GM15510 (cell line): ENCODE results near the gene KIF2A.

Experiments used
- POLR2A ChIP-seq: IDR thresholded peaks from 3 replicates; pipeline ENCODE4 v1.6.1; 2011; ENCODE audit warnings: borderline replicate concordance; ENCODE audit not compliant: insufficient read length; ENCODE audit errors: extremely low read depth

The KIF2A gene

DNA sequence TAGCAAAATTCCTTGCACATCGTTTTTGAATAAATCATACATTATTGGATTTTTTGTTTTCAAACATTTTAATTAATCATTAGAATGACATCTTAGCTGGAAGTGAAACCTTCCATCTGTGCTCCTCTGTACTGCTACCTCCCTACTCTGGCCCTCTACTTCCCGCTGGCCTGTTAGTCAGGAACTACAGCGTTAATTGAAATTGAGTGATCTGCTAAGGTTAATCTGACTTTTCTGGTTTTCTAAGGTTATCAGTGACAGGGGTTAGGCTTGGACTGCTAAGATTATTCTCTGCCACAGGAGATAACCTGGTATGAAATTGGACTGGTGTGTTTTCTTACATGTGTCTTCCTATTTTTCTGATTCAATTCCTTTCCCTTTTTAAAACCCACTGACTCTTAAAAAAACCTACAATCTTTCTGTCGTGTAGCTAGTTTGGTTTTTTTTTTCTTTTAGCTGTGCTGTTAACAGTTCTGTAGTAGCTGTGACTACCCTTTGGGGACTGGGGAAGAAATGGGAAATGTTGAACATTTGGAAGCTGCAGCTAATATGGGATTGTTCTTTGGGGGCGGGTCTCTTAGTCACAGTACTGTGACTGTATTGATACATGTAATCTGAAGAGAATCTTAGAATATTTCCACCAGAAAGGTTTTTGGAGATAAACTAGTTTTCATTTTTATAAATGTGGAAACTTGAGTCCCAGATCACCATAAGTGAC is 4.6 kb downstream of the KIF2A start:
- TF ChIP-seq POLR2A: no peak

DNA sequence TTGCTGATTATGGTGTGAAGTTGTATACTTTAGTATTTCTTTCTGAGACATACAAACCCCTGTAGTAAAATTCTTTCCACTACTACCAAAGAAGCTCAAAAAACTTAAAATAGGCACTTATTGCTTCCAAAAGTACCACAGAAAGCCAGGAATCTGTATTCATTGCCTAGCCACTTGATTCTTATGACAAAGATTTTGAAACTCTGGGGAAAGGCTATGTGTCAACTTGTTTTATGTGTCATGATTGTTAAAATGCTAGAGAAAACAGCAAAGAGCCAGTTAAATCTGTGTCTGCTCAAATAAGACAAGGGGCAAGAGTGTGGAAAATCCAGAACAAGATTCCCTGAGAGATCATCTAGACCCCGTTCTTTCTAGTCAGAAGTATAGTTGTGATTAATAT is 6.0 kb downstream of the KIF2A start:
- no peak for TF ChIP-seq POLR2A

DNA sequence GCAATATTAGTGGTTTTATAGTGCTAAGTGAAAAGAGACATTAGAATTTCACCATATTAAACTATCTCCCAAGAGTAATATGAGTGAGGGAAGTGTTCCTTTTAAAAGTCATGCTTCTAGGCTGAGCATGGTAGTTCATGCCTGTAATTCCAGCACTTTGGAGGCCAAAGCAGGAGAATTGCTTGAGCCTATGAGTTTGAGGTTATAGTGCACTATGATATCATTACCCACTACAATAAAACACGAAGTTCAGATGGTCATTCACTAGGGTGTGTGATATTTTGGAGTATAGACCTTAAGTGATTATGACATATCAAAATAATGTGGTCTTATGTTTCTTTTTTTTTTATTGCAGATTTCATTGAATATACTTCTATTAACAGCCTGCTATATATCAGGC is 6.7 kb downstream of the KIF2A start:
- no peak for TF ChIP-seq POLR2A

DNA sequence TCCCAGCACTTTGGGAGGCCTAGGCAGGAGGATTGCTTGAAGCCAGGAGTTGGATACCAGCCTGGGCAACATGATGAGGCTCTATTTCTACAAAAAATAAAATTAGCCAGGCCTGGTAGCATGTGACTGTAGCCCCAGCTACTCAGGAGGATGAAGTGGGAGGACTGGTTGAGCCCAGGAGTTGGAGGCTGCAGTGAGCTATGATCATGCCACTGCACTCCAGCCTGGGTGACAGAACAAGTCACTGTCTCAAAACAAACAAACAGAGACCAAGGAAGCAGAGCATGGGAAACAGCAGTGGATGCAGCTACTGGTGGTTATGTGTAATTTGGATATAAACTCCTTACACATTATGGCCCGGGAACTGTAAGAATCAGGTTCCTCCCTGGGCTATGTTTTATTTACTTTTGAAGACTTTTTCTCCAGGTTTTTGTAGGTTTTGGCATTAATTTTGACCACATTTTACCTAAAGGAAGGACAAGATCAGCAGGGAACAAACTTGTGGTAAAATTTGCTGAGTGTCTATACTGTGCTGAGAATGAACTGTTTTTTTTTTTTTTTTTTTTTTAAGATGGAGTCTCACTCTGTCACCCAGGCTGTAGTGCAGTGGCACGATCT is 8.3 kb downstream of the KIF2A start:
- TF ChIP-seq POLR2A: no peak

DNA sequence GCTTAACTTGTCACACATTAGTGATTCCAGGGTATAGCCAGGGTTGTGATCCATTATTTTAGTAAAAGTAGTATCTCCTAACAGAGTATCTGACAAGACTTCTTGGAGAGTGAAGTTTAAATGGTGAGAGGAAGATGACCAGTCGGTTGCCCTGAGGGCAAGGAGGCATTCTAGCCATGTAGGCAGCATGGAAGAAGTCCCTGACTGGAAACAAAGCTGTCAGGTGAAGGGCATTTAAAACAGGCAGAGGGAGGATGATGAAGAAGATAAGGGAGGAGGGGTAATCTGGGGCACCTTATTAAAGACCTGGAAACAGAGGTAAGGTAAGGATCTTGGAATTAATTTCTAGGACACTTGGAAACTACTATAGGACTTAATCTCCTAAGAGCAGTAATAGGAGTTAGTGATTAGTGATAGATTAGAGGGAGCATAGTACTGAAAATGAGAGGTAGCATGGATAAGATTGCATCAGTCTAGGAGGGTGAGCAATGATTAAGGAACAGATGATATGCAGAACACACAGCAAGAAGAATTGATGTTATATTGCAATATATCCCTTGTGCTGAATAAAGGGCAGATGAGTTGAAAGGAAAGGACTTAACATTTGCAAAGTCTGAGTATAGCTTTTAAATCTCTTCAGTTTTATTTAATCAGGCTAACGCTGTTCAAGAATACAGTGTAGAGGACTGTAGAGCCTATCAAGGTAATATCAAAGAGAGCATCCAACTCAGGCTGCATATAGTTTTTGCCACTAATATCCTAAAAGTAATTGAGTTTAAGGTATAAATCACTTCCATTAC is 9.6 kb downstream of the KIF2A start:
- TF ChIP-seq POLR2A: no peak

DNA sequence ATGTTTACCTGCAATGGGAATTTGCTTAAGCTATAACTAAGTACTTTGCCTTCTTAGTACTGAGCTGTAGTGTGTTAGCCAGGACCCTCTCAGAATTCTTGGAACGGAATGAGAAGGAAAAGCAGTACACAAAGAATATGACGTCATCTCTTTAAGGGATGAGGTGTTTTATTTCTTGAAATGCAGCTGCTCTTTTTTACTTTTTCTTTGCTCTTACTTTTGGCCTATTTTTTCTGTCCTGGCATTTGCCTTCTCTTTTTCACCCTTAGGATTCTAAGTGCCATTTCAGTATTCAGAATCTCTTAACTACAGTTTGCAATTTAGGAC is 10.1 kb downstream of the KIF2A start:
- TF ChIP-seq POLR2A: no peak

DNA sequence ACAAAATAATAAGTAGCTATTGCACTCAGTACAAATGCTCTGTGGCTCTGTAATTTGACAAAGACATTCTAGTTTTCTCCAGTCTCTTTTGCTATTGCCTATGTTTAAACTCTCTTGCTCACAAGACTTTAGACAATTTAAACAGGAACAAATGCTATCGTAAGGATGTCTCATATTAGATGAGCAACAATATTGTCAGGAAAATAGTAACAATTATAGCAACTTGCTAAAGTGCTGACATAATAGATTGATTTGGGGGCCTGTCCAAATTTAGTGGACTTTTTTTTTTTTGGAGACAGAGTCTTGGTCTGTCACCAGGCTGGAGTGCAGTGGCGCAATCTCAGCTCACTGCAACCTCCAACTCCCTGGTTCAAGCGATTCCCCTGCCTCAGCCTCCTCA is 11.8 kb downstream of the KIF2A start:
- no peak for TF ChIP-seq POLR2A

DNA sequence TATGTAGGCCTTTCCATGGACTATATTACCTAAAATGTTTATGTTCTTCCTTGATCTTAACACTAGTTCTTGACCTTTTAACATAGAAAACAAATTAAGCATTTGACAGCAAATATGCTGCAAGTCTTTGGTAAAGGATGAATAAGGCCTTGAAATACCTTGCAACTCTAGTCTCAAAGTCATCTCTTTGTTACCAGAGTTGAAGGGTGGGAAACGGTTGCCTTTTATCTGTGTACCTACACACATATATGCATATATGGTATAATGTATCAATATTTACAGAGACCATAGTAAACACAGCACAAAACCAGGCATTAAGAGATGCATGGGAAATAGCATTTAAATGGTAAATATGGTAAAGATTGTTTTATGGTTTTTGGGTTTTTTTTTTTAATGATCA is 16.5 kb downstream of the KIF2A start:
- TF ChIP-seq POLR2A: no peak

DNA sequence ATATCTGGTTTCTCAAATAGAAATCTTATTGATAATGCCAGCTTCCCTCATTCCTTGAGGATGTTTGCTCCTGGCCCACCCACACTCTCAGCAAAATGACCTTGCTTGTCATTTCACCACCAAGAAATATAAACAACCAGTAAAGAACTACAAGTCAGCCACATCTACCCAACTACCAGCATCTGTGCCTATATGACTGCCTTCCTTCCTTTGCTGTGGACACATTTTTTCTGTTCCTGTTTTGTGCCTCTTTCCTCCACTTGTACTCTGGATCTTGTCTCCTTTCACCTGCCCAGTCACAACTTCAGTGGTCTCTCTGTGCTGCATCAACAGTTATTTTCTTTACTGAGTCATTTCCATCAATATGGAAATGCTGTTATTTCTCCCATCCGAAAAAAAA is 20.3 kb downstream of the KIF2A start:
- TF ChIP-seq POLR2A: no peak

DNA sequence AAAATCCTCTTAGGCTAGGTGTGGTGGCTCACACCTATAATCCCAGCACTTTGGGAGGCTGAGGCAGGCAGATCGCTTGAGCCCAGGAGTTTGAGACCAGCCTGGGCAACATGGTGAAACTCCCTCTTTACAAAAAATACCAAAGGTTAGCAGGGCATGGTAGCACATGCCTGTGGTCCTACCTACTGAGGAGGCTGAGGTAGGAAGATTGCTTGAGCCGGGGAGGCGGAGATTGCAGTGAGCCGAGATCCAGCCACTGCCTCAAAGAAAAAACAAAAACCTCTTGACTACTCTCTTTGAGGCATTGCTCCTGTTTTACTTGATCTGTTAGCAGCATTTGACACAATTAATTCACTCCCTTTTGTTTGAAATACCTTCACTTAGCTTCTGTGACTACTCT is 20.7 kb downstream of the KIF2A start:
- TF ChIP-seq POLR2A: no peak

DNA sequence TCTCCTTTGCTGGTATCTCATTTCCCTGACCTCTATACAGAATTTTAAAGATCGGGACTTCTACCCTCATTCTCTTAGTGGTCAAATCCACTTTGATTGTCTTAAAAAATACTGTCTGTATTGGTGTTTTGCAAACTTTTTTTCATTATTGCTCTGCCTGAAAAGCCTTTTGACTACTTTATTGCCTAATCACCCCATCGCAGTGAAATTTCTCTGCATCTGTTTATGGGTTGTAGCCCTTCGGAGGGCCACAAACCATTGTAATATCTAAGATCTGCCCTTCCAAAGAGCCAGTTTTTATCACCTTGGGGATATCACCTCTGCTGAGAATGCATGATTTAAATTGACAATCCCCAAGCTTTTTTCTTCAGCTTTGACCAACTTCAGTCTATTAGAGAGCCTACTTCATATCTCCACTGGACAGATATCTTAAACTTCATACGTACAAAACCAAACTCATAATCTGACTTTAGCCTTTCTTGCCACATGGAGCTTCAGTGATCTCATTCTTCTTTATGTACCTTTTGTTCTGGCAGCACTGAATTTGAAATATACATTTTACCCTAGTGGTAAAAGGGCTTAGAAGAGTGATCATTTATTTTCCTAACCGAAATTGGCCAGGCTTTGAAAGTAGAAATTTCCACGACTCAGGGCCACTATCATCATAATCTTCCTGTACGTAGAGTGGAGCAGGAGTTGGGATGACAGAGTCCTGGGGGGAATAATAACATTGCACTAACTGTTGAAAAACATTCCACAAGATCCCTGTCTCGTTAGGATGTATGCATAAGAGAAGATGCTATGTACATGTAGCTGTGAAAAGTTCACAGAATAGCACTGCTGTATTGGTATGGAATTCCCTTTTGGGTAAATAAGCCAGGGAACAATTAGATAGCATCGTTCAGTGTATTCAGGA is 21.4 kb downstream of the KIF2A start:
- no peak for TF ChIP-seq POLR2A

DNA sequence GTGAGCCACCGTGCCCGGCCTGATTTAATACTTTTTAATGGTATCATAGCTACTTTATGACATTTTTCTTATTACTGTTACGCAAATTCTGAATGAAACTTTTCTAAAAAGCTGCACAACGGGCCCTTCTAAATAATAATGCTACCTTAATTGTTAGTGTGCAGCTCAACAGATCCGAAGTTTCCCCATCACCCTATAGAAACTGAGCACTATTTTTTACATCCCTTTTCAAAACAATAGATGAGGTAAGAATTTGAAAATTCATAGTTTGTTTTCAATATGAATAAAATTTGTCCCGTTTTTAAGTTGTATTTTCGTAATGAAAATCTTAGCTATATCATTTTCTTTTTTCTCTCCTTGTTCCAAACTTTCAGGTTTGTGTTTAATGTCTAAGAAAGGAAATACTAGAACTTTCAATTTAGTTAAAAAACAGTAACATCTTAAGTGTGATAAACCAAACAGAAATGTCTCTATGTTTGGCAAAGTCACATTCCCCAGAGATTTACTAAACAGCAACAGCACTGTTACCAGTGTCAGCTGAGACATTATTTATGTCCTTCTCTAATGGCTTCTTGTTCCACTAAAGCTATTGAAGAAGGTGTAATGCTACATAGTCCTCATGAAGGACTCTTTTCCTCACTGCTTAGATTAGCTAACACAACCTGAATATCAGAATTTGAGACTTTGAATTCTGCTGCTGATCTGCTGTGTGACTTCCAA is 22.9 kb downstream of the KIF2A start:
- no peak for TF ChIP-seq POLR2A

DNA sequence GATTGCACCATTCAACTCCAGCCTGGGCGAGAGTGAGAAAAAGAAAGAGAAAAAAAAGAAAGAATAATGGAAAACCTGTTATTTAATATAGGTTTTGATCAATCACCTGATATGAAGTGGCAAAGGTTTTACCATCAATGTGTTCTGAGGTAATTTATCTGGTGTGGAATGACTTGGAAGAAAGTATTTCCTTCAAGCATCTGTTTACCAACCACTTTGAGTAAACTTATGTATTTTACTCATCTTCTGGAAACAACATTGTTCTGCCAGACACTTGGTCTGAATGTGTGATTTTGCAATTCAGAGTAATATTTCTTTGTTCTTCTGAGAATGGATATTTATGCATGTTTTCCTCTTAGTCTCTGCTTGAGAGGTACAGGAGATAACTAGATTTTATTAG is 24.3 kb downstream of the KIF2A start:
- no peak for TF ChIP-seq POLR2A

DNA sequence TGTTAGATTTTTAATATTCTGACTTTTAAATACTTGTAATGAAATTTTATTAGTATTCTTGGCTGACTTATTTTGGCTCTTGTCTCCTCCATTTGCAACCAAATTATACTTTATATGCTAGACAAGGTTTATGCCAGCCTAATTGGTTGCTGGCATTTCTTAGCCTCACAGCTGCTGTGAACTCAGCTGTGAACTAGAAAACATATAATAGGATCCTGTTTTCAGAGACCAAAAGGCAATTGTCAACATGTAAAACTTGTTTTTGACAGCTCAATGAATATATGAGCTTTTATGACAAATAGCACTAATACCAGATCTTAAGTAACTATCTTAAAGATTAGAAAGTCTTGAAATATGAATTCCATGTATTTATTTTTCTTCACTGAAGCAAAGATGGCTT is 25.9 kb downstream of the KIF2A start:
- TF ChIP-seq POLR2A: no peak
